Activated CD4-positive, alpha-beta T cell treated with anti-CD3 and anti-CD28 coated beads for 36 hours (primary cell): ENCODE data around the gene CACNA1I. TPM values are rescaled to one million over a fixed set of nuclear protein-coding genes. Genes with fewer than 3 reads are reported as not detected.

ENCODE experiments used
- ATAC-seq: fragments of 200-7000 bp; cut with Tn5 transposase; one replicate; pipeline ENCODE4 v1.10.0; 2021; ENCODE audit warnings: mild to moderate bottlenecking, moderate library complexity
- CTCF ChIA-PET: fragments of 350-600 bp; sonication (Branson Sonifier 250); formaldehyde crosslinking; loops from one replicate; lab custom pipeline; 2021; ENCODE audit warnings: antibody characterized with exemption; lab: Charles Lee
- POLR2A ChIA-PET: fragments of 350-600 bp; sonication (Branson Sonifier 250); formaldehyde crosslinking; loops from one replicate; lab custom pipeline; 2021; ENCODE audit warnings: antibody characterized with exemption, inconsistent platforms; lab: Charles Lee
- DNase-seq: peaks from one replicate; pipeline ENCODE4 v3.0.0-alpha.2; 2020
- H3K27ac Mint-ChIP-seq: one replicate; pipeline ENCODE4 v1.8.0; 2021; ENCODE audit warnings: mixed read lengths
- H3K27me3 Mint-ChIP-seq: one replicate; pipeline ENCODE4 v1.8.0; 2021; ENCODE audit warnings: mixed read lengths
- H3K36me3 Mint-ChIP-seq: one replicate; pipeline ENCODE4 v1.8.0; 2021; ENCODE audit warnings: low read depth, mixed read lengths
- H3K4me1 Mint-ChIP-seq: one replicate; pipeline ENCODE4 v1.8.0; 2021; ENCODE audit warnings: mixed read lengths
- H3K4me3 Mint-ChIP-seq: one replicate; pipeline ENCODE4 v1.8.0; 2021; ENCODE audit warnings: mild to moderate bottlenecking, moderate library complexity, mixed read lengths
- H3K9me3 Mint-ChIP-seq: one replicate; pipeline ENCODE4 v1.8.0; 2021; ENCODE audit warnings: low read depth, mixed read lengths
- intact Hi-C, 2 experiments: fragments of 100-400 bp; cut with DNase I in 1 of 2; cut with micrococcal nuclease in 1 of 2; formaldehyde crosslinking; loops; one replicate each; pipeline versions ENCODE4 v1.14.2 to v1.15.1; 2022 to 2024; cut with DNase I, micrococcal nuclease
- total RNA-seq, 2 experiments: library from RNA; stranded (reverse); gene quantifications; one replicate each; pipeline ENCODE4 v1.2.3, GENCODE V29; 2021

CACNA1I gene
- total RNA-seq, 2 experiments from 2014 or later, result 0.37 to 0.39 TPM

DNA sequence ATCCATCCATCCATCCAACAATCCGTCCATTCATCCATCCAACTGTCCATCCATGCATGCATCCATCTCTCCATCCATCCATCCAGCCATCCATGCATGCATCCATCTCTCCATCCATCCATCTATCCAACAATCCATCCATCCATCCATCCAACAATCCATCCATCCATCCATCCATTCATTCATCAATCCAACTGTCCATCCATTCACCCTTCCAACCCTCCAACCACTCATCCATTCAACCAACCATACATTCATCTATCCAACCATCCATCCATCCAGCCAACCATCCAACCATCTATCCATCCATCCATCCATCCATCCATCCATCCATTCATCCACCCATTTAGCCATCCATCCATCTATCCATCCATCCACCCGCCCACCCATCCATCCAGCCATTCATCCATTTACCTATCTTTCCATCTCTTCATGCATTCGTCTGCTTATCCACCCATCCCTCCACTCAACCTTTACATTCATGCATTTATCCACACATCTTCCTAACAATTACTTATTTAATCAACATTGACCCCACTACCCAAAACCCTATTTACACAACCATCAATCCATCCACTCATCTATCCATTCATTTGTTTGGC is 12.6 kb downstream of the CACNA1I start:
- Mint-ChIP-seq H3K36me3 (no peaks in the 10 kb centered on the region), H3K4me1 (no peaks in the 10 kb centered on the region), H3K27ac (no peak overlapping the region), H3K4me3 (no peak overlapping the region), H3K9me3 (no peaks in the 10 kb centered on the region), H3K27me3 (peaks cover 2% of the 10 kb centered on the region)
- intact Hi-C loops, result no loop called here
- no peak for ATAC-seq
- CTCF ChIA-PET, result no interaction called here
- POLR2A ChIA-PET, result no interaction called here
- no peak for DNase-seq

DNA sequence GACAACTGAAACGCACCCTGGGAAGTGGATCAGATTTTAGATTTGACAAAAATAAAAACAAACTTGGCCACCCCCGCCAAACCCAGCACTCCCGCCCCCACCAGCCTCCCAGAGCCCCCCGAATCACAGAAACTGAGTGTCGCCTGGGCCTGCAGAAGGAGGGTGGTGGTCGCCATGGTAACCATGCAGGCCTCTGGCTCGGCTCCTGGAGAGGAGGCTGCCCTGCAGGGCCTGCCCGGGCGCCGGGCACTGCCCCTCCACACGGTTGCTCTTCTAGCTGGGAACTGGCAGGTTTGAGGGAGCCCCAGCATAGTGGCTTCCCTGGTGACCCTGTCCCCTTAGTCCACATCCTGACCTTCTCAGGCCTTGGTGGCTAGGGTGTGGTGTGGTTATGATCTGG is 19.3 kb downstream of the CACNA1I start:
- H3K27ac Mint-ChIP-seq, result no peak overlapping the region
- H3K4me3 Mint-ChIP-seq, result no peak overlapping the region
- intact Hi-C loops, result no loop called here
- ChIA-PET CTCF (interaction anchor here (0.9 kb wide), 1 partner anchor 435 kb away, joined by 5 read pairs; no protein-coding TSS in a partner anchor), POLR2A (no interaction called here)
- no peaks in the 10 kb centered on the region for H3K27me3 Mint-ChIP-seq
- no peaks in the 10 kb centered on the region for H3K9me3 Mint-ChIP-seq
- ATAC-seq, result no peak
- no peaks in the 10 kb centered on the region for H3K36me3 Mint-ChIP-seq
- no peaks in the 10 kb centered on the region for H3K4me1 Mint-ChIP-seq
- no peak for DNase-seq

DNA sequence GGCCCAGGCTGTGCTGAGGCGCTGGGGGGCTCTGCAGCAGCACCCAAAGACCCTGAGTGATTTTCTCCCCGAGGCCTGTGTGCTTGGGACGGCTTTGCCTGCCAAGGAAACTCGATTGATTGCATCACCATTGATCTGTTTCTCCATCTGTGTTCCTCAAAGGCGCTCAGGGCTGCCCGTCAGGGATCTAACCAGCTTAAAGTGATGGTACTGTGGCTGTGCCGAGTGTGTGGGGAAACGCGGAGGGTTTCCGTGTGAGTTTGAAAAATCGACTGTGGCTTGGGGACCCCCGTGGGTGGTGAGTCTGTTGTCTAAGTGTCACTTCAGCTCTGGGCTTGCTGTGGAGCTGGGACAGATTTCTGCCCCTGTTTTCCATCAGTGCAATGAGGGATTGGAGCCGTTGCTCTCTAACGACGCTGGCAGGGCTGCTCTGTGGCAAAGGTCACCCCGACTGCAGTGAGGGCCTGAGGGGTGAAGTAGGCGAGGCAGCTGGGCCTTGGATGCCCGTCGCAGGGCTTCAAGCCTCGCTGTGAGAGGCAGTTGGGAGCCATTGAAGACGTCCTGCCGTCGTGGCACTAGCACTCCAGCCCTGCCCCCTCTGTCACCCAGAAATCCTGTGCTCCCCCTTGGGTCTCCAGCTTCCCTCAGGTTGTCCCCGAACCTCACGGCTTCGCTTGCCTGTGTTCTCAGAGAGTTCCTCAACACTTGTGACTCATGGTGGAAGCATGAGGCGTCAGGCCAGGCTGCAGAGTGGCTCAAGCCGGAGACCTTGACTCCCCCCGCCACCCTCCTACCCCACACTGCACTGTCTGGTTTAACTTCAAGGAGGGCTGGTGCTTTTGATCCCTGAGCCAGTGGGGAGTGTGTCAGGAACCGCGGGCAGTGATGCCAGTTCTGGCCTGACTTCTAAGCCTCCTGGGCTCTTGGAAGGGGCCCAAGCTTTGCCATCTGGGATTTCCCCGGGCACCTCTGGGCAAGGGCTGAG is 21.8 kb downstream of the CACNA1I start:
- no peak overlapping the region for H3K27ac Mint-ChIP-seq
- no peaks in the 10 kb centered on the region for H3K9me3 Mint-ChIP-seq
- ChIA-PET POLR2A (interaction anchor here (0.7 kb wide), 1 partner anchor 1507 kb away, joined by 3 read pairs; no protein-coding TSS in a partner anchor), CTCF (no interaction called here)
- no peak overlapping the region for H3K4me3 Mint-ChIP-seq
- DNase-seq (no peak), ATAC-seq (no peak)
- H3K36me3 Mint-ChIP-seq, result no peaks in the 10 kb centered on the region
- H3K4me1 Mint-ChIP-seq, result peaks cover 3% of the 10 kb centered on the region
- intact Hi-C loops, result no loop called here
- peaks cover 4% of the 10 kb centered on the region for H3K27me3 Mint-ChIP-seq

DNA sequence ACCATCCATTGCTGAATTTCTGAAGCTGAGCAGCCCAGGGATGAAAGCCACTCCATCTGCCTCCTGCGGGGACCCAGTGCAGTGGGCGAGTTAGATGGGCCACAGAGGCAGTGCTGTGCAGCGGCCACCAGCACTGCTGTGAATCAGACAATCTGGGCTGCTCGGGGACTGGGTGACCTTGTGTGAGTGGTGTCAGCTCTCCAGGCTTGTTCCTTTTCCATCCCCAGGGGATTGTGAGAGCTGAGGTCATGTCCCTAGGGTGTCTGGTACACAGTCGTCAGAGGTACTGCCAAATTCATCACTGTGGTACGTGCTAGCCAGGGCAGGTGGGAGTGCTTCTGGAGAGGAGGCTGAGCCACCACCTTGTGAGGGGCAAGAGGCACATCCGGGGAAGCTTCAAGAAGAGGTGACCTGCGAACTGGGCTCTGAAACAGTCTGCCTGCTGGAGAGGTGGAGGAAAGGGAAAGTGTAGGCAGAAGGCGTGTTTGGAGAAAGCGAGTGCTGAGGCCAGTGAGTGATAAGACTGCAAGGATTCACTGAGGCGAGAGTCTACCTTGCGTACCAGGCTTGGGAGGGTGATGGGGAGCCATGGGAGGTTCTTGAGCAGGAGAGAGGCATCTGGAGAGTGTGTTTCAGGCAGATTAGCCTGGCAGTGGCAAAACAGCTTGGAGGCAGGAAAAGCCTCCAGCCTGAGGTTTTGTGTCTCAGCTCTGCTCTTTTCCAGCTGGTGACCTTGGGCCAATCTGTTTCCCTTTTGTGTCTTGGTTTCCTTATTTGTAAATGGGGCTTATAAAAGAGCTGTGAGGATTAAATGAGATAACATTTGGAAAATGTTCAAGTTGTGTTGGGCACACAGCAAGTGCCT is 22.7 kb downstream of the CACNA1I start:
- H3K27ac Mint-ChIP-seq, result no peak overlapping the region
- ATAC-seq (no peak), DNase-seq (no peak)
- no peaks in the 10 kb centered on the region for H3K36me3 Mint-ChIP-seq
- intact Hi-C loops, result no loop called here
- ChIA-PET POLR2A (interaction anchor here (0.7 kb wide), 1 partner anchor 1508 kb away, joined by 3 read pairs; no protein-coding TSS in a partner anchor), CTCF (no interaction called here)
- no peaks in the 10 kb centered on the region for H3K9me3 Mint-ChIP-seq
- peaks cover 4% of the 10 kb centered on the region for H3K27me3 Mint-ChIP-seq
- no peak overlapping the region for H3K4me3 Mint-ChIP-seq
- H3K4me1 Mint-ChIP-seq, result peaks cover 4% of the 10 kb centered on the region

DNA sequence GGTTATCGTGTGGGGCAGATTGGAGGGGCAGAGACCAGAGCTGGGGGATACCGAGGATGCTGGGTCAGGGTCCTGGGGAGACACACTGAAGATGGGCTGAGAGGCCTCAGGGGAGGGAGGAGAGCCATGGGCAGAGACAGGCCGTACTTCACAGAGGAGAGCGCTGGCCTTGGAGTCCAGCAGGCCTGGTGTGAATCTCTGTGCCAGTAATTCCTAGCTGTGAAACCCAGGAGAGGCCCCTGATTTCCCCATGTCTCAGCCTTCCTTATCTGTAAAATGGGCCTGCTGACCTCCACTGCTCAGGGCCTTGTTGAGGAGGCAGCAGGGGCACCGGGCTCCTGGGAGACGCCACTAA is 23.4 kb downstream of the CACNA1I start:
- Mint-ChIP-seq H3K36me3 (no peaks in the 10 kb centered on the region), H3K4me1 (peaks cover 8% of the 10 kb centered on the region), H3K4me3 (no peak overlapping the region), H3K27ac (no peak overlapping the region), H3K27me3 (peaks cover 4% of the 10 kb centered on the region), H3K9me3 (no peaks in the 10 kb centered on the region)
- no peak for DNase-seq
- ATAC-seq, result no peak
- POLR2A ChIA-PET, result no interaction called here
- intact Hi-C loops, result no loop called here
- CTCF ChIA-PET, result interaction anchor here (0.7 kb wide), 1 partner anchor 13 kb away, joined by 3 read pairs; no protein-coding TSS in a partner anchor

DNA sequence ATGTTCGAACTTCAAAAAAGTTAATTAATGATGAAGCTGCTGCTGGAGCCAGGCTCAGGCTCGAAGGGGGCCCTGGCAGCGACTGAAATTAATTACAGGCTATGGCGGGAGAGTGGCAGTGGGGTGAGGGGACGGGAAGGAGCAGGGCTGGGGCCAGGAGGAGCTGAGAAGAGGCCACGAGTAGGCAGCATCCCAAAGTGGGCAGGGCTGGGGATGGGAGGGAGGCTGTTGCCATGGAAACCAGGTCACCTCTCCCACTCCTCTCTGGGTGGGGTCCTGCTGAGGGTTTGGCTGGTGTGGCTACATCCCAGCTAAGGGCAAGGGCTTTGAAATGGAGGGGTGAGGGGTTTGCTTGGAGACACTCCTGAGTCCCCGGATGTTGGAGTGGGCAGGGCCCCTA is 23.9 kb downstream of the CACNA1I start:
- peaks cover 4% of the 10 kb centered on the region for H3K27me3 Mint-ChIP-seq
- H3K36me3 Mint-ChIP-seq, result no peaks in the 10 kb centered on the region
- intact Hi-C loops, result no loop called here
- DNase-seq, result no peak
- no peak overlapping the region for H3K27ac Mint-ChIP-seq
- peaks cover 8% of the 10 kb centered on the region for H3K4me1 Mint-ChIP-seq
- ChIA-PET CTCF (interaction anchor here (0.6 to 0.7 kb wide), 2 partner anchors 12 to 919 kb away, joined by 3 read pairs; no protein-coding TSS in a partner anchor), POLR2A (no interaction called here)
- H3K9me3 Mint-ChIP-seq, result no peaks in the 10 kb centered on the region
- no peak overlapping the region for H3K4me3 Mint-ChIP-seq
- ATAC-seq, result no peak

DNA sequence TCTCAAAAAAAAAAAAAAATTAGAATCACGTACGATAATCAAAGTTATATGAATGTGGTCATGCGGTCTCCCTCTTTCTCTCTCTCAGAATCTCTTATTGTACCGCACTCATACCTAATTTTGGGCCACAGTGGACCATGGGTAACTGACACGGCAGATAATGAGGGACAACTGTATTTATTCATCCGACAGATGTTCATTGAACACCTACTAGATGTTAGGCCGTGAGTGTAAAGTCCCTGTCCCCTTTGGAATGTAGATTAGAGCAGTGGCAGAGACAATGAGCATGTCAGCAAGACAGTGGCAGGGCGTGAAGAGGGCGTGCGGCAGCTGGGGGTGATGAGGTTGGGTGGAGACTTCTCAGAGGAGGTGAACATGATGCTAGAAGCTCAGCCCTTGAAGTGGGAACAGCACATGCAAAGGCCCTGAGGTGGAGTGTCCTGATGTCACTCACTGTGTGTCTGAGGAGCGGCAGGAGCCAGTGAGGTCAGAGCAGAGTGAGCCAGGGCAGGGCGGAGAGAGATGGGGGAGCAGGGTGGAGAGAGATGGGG is 25.1 kb downstream of the CACNA1I start:
- intact Hi-C loops, result no loop called here
- DNase-seq (no peak), ATAC-seq (no peak)
- H3K36me3 Mint-ChIP-seq, result no peaks in the 10 kb centered on the region
- POLR2A ChIA-PET, result no interaction called here
- no peak overlapping the region for H3K4me3 Mint-ChIP-seq
- no peaks in the 10 kb centered on the region for H3K9me3 Mint-ChIP-seq
- CTCF ChIA-PET, result no interaction called here
- peaks cover 8% of the 10 kb centered on the region for H3K4me1 Mint-ChIP-seq
- peaks cover 4% of the 10 kb centered on the region for H3K27me3 Mint-ChIP-seq
- H3K27ac Mint-ChIP-seq, result peak overlapping the region; percentile 6

DNA sequence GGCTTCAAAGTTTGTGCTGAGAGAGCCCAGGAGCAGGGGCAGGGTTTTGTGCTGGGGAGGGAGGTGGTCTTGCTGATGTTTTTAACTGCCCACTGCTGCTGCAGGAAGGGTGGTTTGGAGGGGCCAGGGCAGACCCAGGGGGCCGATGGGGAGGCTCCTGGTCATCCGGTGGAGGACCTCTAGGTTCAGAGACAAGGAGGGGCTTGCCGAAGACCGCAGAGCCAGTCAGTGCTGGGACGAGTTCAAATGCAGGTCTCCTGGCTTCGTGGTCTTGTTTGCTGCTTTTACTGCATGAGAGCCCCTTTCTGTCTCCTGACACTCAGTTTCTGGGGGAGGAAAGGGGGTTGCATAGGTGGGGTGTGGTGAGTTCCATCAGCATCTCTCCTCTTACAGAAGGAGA is 26.0 kb downstream of the CACNA1I start:
- intact Hi-C loops, result no loop called here
- H3K36me3 Mint-ChIP-seq, result no peaks in the 10 kb centered on the region
- H3K4me3 Mint-ChIP-seq, result no peak overlapping the region
- peaks cover 4% of the 10 kb centered on the region for H3K27me3 Mint-ChIP-seq
- no peak overlapping the region for H3K27ac Mint-ChIP-seq
- ATAC-seq, result no peak
- H3K9me3 Mint-ChIP-seq, result no peaks in the 10 kb centered on the region
- CTCF ChIA-PET, result no interaction called here
- POLR2A ChIA-PET, result no interaction called here
- DNase-seq, result no peak
- H3K4me1 Mint-ChIP-seq, result peaks cover 17% of the 10 kb centered on the region

DNA sequence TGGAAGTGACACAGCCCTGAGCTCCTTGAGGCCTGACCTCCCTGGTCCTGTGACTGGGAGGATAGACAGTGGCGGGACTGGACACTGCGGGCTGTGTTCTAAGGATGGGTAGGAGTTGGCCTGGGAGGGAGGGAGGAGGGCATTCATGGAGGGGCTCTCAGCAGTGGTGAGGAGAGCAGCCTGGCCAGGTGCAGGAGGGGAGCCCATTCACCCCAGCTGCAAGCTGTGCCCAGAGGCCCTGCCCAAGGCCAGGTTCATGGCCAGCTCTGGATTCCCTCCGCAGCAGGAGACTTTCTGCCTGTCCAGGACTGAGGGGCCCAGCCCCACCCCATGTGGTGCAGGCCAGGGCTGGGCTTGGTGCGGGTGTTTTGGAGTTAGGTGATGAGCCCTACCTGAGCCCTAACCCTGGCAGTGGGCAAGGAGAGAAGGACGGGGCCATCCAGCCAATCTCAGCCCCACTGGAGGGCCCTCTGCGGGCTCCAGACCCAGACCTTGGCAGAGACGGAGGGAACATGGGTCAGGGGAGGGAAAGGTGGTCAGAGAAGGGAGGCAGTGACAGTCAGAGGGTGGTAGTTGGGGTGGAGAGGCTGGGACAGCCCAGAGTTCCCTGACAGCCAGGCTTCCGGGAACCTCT is 26.8 kb downstream of the CACNA1I start:
- no peak for DNase-seq
- Mint-ChIP-seq H3K4me3 (no peak overlapping the region), H3K36me3 (no peaks in the 10 kb centered on the region), H3K27me3 (peaks cover 4% of the 10 kb centered on the region), H3K4me1 (peaks cover 22% of the 10 kb centered on the region), H3K9me3 (peaks cover 1% of the 10 kb centered on the region), H3K27ac (no peak overlapping the region)
- intact Hi-C loops, result no loop called here
- no peak for ATAC-seq
- ChIA-PET CTCF (no interaction called here), POLR2A (no interaction called here)

DNA sequence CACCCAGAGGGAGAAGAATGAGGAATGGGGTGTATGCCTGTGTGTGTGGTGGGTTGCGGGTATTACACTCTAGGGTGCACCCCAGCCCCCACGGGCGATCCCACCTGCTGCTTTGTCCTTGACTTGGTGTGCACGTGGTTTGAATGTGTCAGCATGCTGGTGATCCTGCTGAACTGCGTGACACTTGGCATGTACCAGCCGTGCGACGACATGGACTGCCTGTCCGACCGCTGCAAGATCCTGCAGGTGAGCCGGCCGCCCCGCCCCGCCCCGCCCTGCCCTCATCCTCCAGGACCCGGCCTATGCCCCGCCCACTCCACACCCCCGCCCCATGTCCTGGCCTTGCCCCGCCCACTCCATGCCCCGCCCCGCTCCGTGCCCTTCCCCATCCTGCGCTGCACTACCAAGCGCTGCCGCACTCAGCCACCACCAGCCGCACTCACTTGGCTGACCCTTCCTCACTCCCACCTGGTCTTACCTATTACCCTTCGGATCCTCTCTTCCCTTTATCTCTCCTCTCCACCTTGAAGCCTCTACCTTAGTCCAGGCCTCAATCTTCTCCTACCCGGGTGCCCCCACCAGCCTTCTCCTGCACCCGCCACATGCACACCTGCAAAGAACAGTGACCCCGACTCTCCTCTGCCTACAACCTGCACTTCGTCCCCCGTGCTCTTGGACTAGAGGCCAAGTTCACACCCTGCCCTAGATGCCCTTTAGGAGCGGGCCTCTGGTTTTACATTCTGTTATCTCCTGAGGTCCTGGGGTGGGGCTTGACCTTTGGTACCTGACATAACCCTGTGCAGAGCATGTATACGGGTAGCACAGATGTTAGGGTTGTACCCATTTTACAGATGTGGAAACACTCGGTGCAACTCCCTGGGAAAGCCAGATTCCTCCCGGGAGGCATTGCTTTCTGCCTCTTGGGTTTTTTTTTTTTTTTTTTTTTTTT is 27.7 kb downstream of the CACNA1I start:
- peaks cover 4% of the 10 kb centered on the region for H3K9me3 Mint-ChIP-seq
- peak overlapping the region; percentile 6 for H3K27ac Mint-ChIP-seq
- H3K27me3 Mint-ChIP-seq, result peaks cover 4% of the 10 kb centered on the region
- DNase-seq (peak; percentile 94), ATAC-seq (peak; percentile 86)
- peaks cover 30% of the 10 kb centered on the region for H3K4me1 Mint-ChIP-seq
- H3K4me3 Mint-ChIP-seq, result peak overlapping the region; percentile 23
- intact Hi-C loops, result loop anchor here in 1 of 2 experiments (1.0 kb wide), 1 partner anchor 64 kb away; no protein-coding TSS in a partner anchor
- ChIA-PET CTCF (no interaction called here), POLR2A (no interaction called here)
- no peaks in the 10 kb centered on the region for H3K36me3 Mint-ChIP-seq
